SJSA1 (cell line): ENCODE results near the gene ATP11C. TPM values are rescaled to one million over a fixed set of nuclear protein-coding genes. Genes with fewer than 3 reads are reported as not detected.
A peak's percentile ranks its signal among the peaks of the same experiment; 100 is the strongest.

Experiments used
- DNase-seq, 2 experiments: peaks; one replicate each; pipeline ENCODE4 v3.0.0-alpha.2; 2015 to 2020; ENCODE audit warnings: low spot score in 2 of 2, low read depth in 1 of 2
- H3K27ac ChIP-seq: fragments of 250-450 bp; sonication (Bioruptor Pico); 2 replicates; pipeline ENCODE4 v1.5.1; 2020; ENCODE audit warnings: mild to moderate bottlenecking, moderate library complexity
- H3K27me3 ChIP-seq: fragments of 250-450 bp; sonication (Bioruptor Pico); replicated peaks from 2 replicates; pipeline ENCODE4 v1.5.1; 2020; ENCODE audit warnings: mild to moderate bottlenecking, moderate library complexity
- H3K36me3 ChIP-seq: fragments of 250-450 bp; sonication (Bioruptor Pico); 2 replicates; pipeline ENCODE4 v1.5.1; 2020; ENCODE audit warnings: mild to moderate bottlenecking
- H3K4me1 ChIP-seq: fragments of 250-450 bp; sonication (Bioruptor Pico); replicated peaks from 2 replicates; pipeline ENCODE4 v1.6.1; 2021; ENCODE audit warnings: mild to moderate bottlenecking
- H3K4me3 ChIP-seq: fragments of 250-450 bp; sonication (Bioruptor Pico); 2 replicates; pipeline ENCODE4 v1.5.1; 2020; ENCODE audit warnings: mild to moderate bottlenecking
- H3K9me3 ChIP-seq: fragments of 250-450 bp; sonication (Bioruptor Pico); replicated peaks from 2 replicates; pipeline ENCODE4 v1.5.1; 2020; ENCODE audit warnings: mild to moderate bottlenecking
- total RNA-seq: library from RNA; depleted of rRNA; stranded (reverse); fragments of >200 nt; shearing (Covaris generic); gene quantifications from 2 replicates; pipeline ENCODE4 v1.2.3, GENCODE V29; 2014

Gene ATP11C
- total RNA-seq, 1 experiment from 2014 or later = 49.6 TPM

- no peak for DNase-seq
- Histone ChIP-seq H3K4me3 (no peak overlapping the region), H3K27me3 (no peaks in the 10 kb centered on the region), H3K9me3 (no peaks in the 10 kb centered on the region), H3K27ac (no peak overlapping the region), H3K36me3 (no peaks in the 10 kb centered on the region), H3K4me1 (no peaks in the 10 kb centered on the region)
Measured at GRCh38 chrX:139795196-139795595, 137.7 kb downstream of the ATP11C start.

- H3K4me3 ChIP-seq = no peak overlapping the region
- H3K27me3 ChIP-seq = no peaks in the 10 kb centered on the region
- H3K4me1 ChIP-seq = no peaks in the 10 kb centered on the region
- no peaks in the 10 kb centered on the region for H3K9me3 ChIP-seq
- peaks cover 3% of the 10 kb centered on the region for H3K36me3 ChIP-seq
- H3K27ac ChIP-seq = no peak overlapping the region
- no peak for DNase-seq
Measured at GRCh38 chrX:139787601-139788000, 145.3 kb downstream of the ATP11C start.

- Histone ChIP-seq H3K27me3 (no peaks in the 10 kb centered on the region), H3K4me1 (no peaks in the 10 kb centered on the region), H3K4me3 (no peak overlapping the region), H3K9me3 (no peaks in the 10 kb centered on the region), H3K36me3 (peaks cover 3% of the 10 kb centered on the region), H3K27ac (no peak overlapping the region)
- no peak for DNase-seq
Measured at GRCh38 chrX:139784807-139785206, 148.0 kb downstream of the ATP11C start.

GRCh38 chrX:139783959-139784358, 148.9 kb downstream of the ATP11C start:
- peaks cover 3% of the 10 kb centered on the region for H3K36me3 ChIP-seq
- H3K27ac ChIP-seq = no peak overlapping the region
- H3K4me1 ChIP-seq = no peaks in the 10 kb centered on the region
- no peak for DNase-seq
- no peak overlapping the region for H3K4me3 ChIP-seq
- no peaks in the 10 kb centered on the region for H3K27me3 ChIP-seq
- no peaks in the 10 kb centered on the region for H3K9me3 ChIP-seq

GRCh38 chrX:139783030-139783429, 149.8 kb downstream of the ATP11C start:
- no peaks in the 10 kb centered on the region for H3K4me1 ChIP-seq
- H3K4me3 ChIP-seq = no peak overlapping the region
- no peak for DNase-seq
- H3K27me3 ChIP-seq = no peaks in the 10 kb centered on the region
- no peaks in the 10 kb centered on the region for H3K9me3 ChIP-seq
- H3K27ac ChIP-seq = no peak overlapping the region
- H3K36me3 ChIP-seq = peaks cover 3% of the 10 kb centered on the region

GRCh38 chrX:139776599-139776998, 156.3 kb downstream of the ATP11C start:
- DNase-seq = no peak
- Histone ChIP-seq H3K4me3 (no peak overlapping the region), H3K36me3 (no peaks in the 10 kb centered on the region; the same call in none of the 2 replicates), H3K9me3 (no peaks in the 10 kb centered on the region), H3K4me1 (no peaks in the 10 kb centered on the region), H3K27me3 (no peaks in the 10 kb centered on the region), H3K27ac (no peak overlapping the region)

GRCh38 chrX:139770366-139770765, 162.5 kb downstream of the ATP11C start:
- H3K36me3 ChIP-seq = no peaks in the 10 kb centered on the region; the same call in none of the 2 replicates
- H3K27ac ChIP-seq = no peak overlapping the region
- H3K9me3 ChIP-seq = no peaks in the 10 kb centered on the region
- no peaks in the 10 kb centered on the region for H3K27me3 ChIP-seq
- DNase-seq = no peak
- H3K4me1 ChIP-seq = no peaks in the 10 kb centered on the region
- H3K4me3 ChIP-seq = no peak overlapping the region

- H3K27me3 ChIP-seq = no peaks in the 10 kb centered on the region
- no peak overlapping the region for H3K27ac ChIP-seq
- no peaks in the 10 kb centered on the region for H3K4me1 ChIP-seq
- no peak overlapping the region for H3K4me3 ChIP-seq
- H3K9me3 ChIP-seq = no peaks in the 10 kb centered on the region
- peaks cover 3% of the 10 kb centered on the region for H3K36me3 ChIP-seq
- DNase-seq = no peak
Measured at GRCh38 chrX:139766545-139766983, 166.3 kb downstream of the ATP11C start.

GRCh38 chrX:139762400-139763183, 170.3 kb downstream of the ATP11C start:
- Histone ChIP-seq H3K4me1 (no peaks in the 10 kb centered on the region), H3K27me3 (no peaks in the 10 kb centered on the region), H3K36me3 (peaks cover 3% of the 10 kb centered on the region), H3K9me3 (no peaks in the 10 kb centered on the region), H3K4me3 (no peak overlapping the region), H3K27ac (no peak overlapping the region)
- no peak for DNase-seq

- Histone ChIP-seq H3K36me3 (peaks cover 3% of the 10 kb centered on the region), H3K27ac (no peak overlapping the region), H3K9me3 (no peaks in the 10 kb centered on the region), H3K4me3 (no peak overlapping the region), H3K27me3 (no peaks in the 10 kb centered on the region), H3K4me1 (no peaks in the 10 kb centered on the region)
- peak in 1 of 2 experiments; percentile 2 for DNase-seq
Measured at GRCh38 chrX:139759637-139760036, 173.2 kb downstream of the ATP11C start.

- Histone ChIP-seq H3K27ac (no peak overlapping the region), H3K9me3 (no peaks in the 10 kb centered on the region), H3K4me3 (no peak overlapping the region)
Measured at GRCh38 chrX:139758809-139759208, 174.0 kb downstream of the ATP11C start.

GRCh38 chrX:139758250-139758649, 174.6 kb downstream of the ATP11C start:
- no peak for DNase-seq
- H3K4me1 ChIP-seq = no peaks in the 10 kb centered on the region
- H3K4me3 ChIP-seq = no peak overlapping the region
- H3K27me3 ChIP-seq = no peaks in the 10 kb centered on the region
- H3K9me3 ChIP-seq = no peaks in the 10 kb centered on the region
- peaks cover 3% of the 10 kb centered on the region for H3K36me3 ChIP-seq
- no peak overlapping the region for H3K27ac ChIP-seq

More at GRCh38 chrX:139758809-139759208, 174.0 kb downstream of the ATP11C start:
- Histone ChIP-seq H3K4me1 (no peaks in the 10 kb centered on the region), H3K27me3 (no peaks in the 10 kb centered on the region), H3K36me3 (peaks cover 3% of the 10 kb centered on the region)
- no peak for DNase-seq

- Histone ChIP-seq H3K4me3 (no peak overlapping the region), H3K4me1 (no peaks in the 10 kb centered on the region), H3K36me3 (no peaks in the 10 kb centered on the region), H3K9me3 (no peaks in the 10 kb centered on the region), H3K27ac (no peak overlapping the region), H3K27me3 (no peaks in the 10 kb centered on the region)
- DNase-seq = no peak
Measured at GRCh38 chrX:139751053-139751452, 181.8 kb downstream of the ATP11C start.

GRCh38 chrX:139750390-139750789, 182.5 kb downstream of the ATP11C start:
- no peaks in the 10 kb centered on the region for H3K9me3 ChIP-seq

More at GRCh38 chrX:139750390-139750789, 182.5 kb downstream of the ATP11C start:
- DNase-seq = no peak
- Histone ChIP-seq H3K36me3 (no peaks in the 10 kb centered on the region), H3K27ac (no peak overlapping the region), H3K27me3 (no peaks in the 10 kb centered on the region), H3K4me1 (no peaks in the 10 kb centered on the region), H3K4me3 (no peak overlapping the region)
